Omental fat pad (tissue), 4 donors: ENCODE data around the gene CFAP46. TPM values are rescaled to one million over a fixed set of nuclear protein-coding genes. Genes with fewer than 3 reads are reported as not detected.

ENCODE experiments used
- ATAC-seq: fragments of 150-250 bp; one replicate; pipeline ENCODE4 v1.9.1; 2016; ENCODE audit warnings: mild to moderate bottlenecking, moderate library complexity; ENCODE audit not compliant: low FRiP score
- DNase-seq: peaks from one replicate; pipeline ENCODE4 v3.0.0-alpha.2; 2019; ENCODE audit warnings: low spot score
- CTCF ChIP-seq, 3 donors: fragments of 450-650 bp; IDR thresholded peaks; one replicate each; pipeline ENCODE4 v1.5.1; 2016 to 2017; ENCODE audit warnings: antibody characterized with exemption in 3 of 3, mild to moderate bottlenecking in 3 of 3, moderate library complexity in 2 of 3
- total RNA-seq, 4 donors: library from RNA; depleted of rRNA; stranded (reverse); fragments of >200 nt; gene quantifications; one replicate each; pipeline ENCODE4 v1.1.0, GENCODE V29; 2016

The CFAP46 gene
- total RNA-seq, 4 donors from 2014 or later = 0.24 to 0.37 TPM; not detected in 2

DNA sequence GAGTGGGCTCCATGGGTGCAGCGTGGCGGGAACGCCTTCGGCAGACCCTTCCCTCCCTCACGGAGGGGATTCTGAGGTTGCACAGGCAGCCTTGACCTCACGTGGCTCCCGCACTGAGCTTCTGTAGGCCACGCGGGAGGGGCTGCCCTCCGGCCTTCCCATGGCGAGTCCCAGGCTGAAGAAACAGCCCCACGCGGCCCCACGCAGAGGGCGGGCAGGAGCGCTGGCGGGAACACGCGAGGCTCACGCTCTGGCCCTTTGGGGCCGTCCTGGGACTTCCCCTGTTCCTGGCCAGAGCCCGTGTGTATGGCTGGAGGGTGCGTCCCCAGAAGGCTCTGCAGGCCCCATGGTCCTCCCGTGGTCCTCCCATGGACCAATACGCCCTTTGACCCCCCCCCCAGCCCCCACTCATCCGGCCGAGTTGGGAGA lies 134.7 kb downstream of the CFAP46 start:
- no peak for DNase-seq

GRCh38 chr10:132806561-132807003 lies 135.8 kb downstream of the CFAP46 start:
- DNase-seq (no peak), ATAC-seq (no peak)
- TF ChIP-seq CTCF (IDR thresholded peaks at IDR 0.05) = no peak

More for the DNA sequence above, 134.7 kb downstream of the CFAP46 start:
- TF ChIP-seq CTCF (IDR thresholded peaks at IDR 0.05) = no peak
- ATAC-seq = no peak

DNA sequence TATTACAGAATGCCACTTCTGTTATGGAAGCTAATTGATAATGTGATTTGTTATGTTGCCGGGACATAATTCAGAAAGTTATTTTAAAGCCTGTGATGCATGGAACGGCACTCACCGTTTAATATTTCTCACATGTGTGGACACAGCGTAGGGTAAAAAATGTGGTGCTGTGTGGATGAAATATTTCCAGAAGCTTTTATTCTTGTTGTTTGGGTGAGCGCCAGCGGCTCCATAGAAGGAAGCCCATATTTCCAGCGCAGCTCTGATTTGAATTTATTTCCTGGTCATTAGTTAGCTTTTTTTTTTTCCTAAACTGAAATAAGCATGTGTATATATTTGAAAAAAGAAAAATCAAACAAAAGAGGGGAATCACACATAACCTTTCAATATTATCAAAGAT lies 136.3 kb downstream of the CFAP46 start:
- no peak for TF ChIP-seq CTCF (IDR thresholded peaks at IDR 0.05)
- DNase-seq = no peak
- no peak for ATAC-seq

- no peak for DNase-seq
- ATAC-seq = no peak
- no peak for TF ChIP-seq CTCF (IDR thresholded peaks at IDR 0.05)
These were observed 136.8 kb downstream of the CFAP46 start for GRCh38 chr10:132805599-132805998.

DNA sequence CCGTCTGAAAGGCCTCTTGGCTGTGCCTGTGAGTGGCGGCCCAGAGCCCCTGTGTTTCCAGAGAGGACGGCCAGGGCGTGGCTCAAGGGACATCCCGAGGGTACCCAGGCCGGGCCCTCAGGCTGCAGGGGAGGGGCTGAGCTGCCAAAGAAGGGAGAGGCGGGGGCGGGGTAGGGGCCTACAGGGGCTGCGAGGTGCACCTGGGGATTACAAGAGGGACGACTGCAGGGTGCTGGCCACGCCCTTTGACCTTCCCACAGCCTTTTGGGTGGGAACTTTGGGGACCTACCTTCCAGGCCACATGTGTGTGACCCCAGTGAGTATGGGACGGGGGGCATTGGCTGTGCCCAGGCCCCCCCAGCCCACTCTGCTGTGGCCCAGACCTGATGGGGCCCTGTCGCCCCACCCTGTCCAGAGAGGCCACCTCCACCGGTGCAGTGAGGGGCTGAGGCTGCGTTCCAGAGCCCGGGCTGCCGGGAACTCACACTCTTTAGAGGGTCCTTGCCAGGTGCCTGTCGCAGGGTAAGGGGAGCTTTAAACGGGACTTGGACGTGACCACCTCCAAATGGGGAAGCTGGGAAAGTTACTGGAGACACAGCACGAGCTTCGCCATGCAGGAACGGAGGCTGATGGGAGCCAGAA lies 137.5 kb downstream of the CFAP46 start:
- no peak for ATAC-seq
- TF ChIP-seq CTCF (IDR thresholded peaks at IDR 0.05) = no peak
- no peak for DNase-seq

- DNase-seq (no peak), ATAC-seq (no peak)
These were observed 138.1 kb downstream of the CFAP46 start for GRCh38 chr10:132804287-132804686.

More at GRCh38 chr10:132804287-132804686, 138.1 kb downstream of the CFAP46 start:
- no peak for TF ChIP-seq CTCF (IDR thresholded peaks at IDR 0.05)
